Measurements from ENCODE around the gene VASH2. TPM values are rescaled to one million over a fixed set of nuclear protein-coding genes. Genes with fewer than 3 reads are reported as not detected.

VASH2 gene
- total RNA-seq, 2 experiments from 2014 or later = 0.57 to 0.63 TPM

- Mint-ChIP-seq H3K27ac (no peak overlapping the region), H3K4me1 (ENCODE audit: low read depth) (no peaks in the 10 kb centered on the region), H3K9me3 (peaks cover 3% of the 10 kb centered on the region), H3K27me3 (peaks cover 5% of the 10 kb centered on the region), H3K36me3 (no peaks in the 10 kb centered on the region), H3K4me3 (no peak overlapping the region)
- intact Hi-C loops (cut with micrococcal nuclease) = no loop called here
- CTCF ChIA-PET = no interaction called here
- DNase-seq = no peak
- POLR2A ChIA-PET = no interaction called here
Observed at GRCh38 chr1:212937034-212937433, 13.3 kb upstream of the VASH2 start.

- CTCF ChIA-PET = interaction anchor here (1.4 kb wide), 1 partner anchor 11 kb away, joined by 3 read pairs; no protein-coding TSS in a partner anchor
- H3K27ac Mint-ChIP-seq = no peak overlapping the region
- no peaks in the 10 kb centered on the region for H3K36me3 Mint-ChIP-seq
Observed at GRCh38 chr1:212938846-212939245, 11.5 kb upstream of the VASH2 start.

GRCh38 chr1:212941452-212941851, 8.9 kb upstream of the VASH2 start:
- POLR2A ChIA-PET = no interaction called here
- Mint-ChIP-seq H3K36me3 (no peaks in the 10 kb centered on the region), H3K4me3 (no peak overlapping the region), H3K9me3 (peaks cover 3% of the 10 kb centered on the region), H3K4me1 (ENCODE audit: low read depth) (no peaks in the 10 kb centered on the region), H3K27ac (no peak overlapping the region), H3K27me3 (peaks cover 1% of the 10 kb centered on the region)
- intact Hi-C loops (cut with micrococcal nuclease) = no loop called here
- CTCF ChIA-PET = interaction anchor here (0.7 kb wide), 1 partner anchor 148 kb away, joined by 3 read pairs; no protein-coding TSS in a partner anchor
- no peak for DNase-seq

More at GRCh38 chr1:212938846-212939245, 11.5 kb upstream of the VASH2 start:
- POLR2A ChIA-PET = no interaction called here
- intact Hi-C loops (cut with micrococcal nuclease) = no loop called here
- no peaks in the 10 kb centered on the region for H3K4me1 Mint-ChIP-seq (ENCODE audit: low read depth)
- DNase-seq = no peak
- peaks cover 1% of the 10 kb centered on the region for H3K27me3 Mint-ChIP-seq
- peaks cover 3% of the 10 kb centered on the region for H3K9me3 Mint-ChIP-seq
- H3K4me3 Mint-ChIP-seq = no peak overlapping the region

- CTCF ChIA-PET = interaction anchor here (0.6 kb wide), 1 partner anchor 275 kb away, joined by 3 read pairs; no protein-coding TSS in a partner anchor
Observed at GRCh38 chr1:212942679-212943392, 7.5 kb upstream of the VASH2 start.

GRCh38 chr1:212943393-212943710, 7.0 kb upstream of the VASH2 start:
- no peak for DNase-seq
- no peak overlapping the region for H3K4me3 Mint-ChIP-seq
- no peaks in the 10 kb centered on the region for H3K4me1 Mint-ChIP-seq (ENCODE audit: low read depth)
- H3K27ac Mint-ChIP-seq = no peak overlapping the region
- peaks cover 6% of the 10 kb centered on the region for H3K9me3 Mint-ChIP-seq
- CTCF ChIA-PET = interaction anchor here (1.2 kb wide), 1 partner anchor 51 kb away, joined by 3 read pairs; no protein-coding TSS in a partner anchor
- peaks cover 1% of the 10 kb centered on the region for H3K27me3 Mint-ChIP-seq
- POLR2A ChIA-PET = no interaction called here
- H3K36me3 Mint-ChIP-seq = no peaks in the 10 kb centered on the region
- intact Hi-C loops (cut with micrococcal nuclease) = no loop called here

More at GRCh38 chr1:212942679-212943392, 7.5 kb upstream of the VASH2 start:
- intact Hi-C loops (cut with micrococcal nuclease) = no loop called here
- Mint-ChIP-seq H3K27me3 (peaks cover 1% of the 10 kb centered on the region), H3K27ac (no peak overlapping the region), H3K9me3 (peaks cover 3% of the 10 kb centered on the region), H3K4me3 (no peak overlapping the region), H3K36me3 (no peaks in the 10 kb centered on the region), H3K4me1 (ENCODE audit: low read depth) (no peaks in the 10 kb centered on the region)
- no peak for DNase-seq
- POLR2A ChIA-PET = no interaction called here

- Mint-ChIP-seq H3K4me1 (ENCODE audit: low read depth) (no peaks in the 10 kb centered on the region), H3K4me3 (no peak overlapping the region), H3K27me3 (peaks cover 4% of the 10 kb centered on the region), H3K9me3 (peaks cover 7% of the 10 kb centered on the region), H3K36me3 (no peaks in the 10 kb centered on the region), H3K27ac (no peak overlapping the region)
- POLR2A ChIA-PET = no interaction called here
- no peak for DNase-seq
- intact Hi-C loops (cut with micrococcal nuclease) = no loop called here
- CTCF ChIA-PET = interaction anchor here (1.2 kb wide), 1 partner anchor 50 kb away, joined by 3 read pairs; no protein-coding TSS in a partner anchor
Observed at GRCh38 chr1:212944229-212944901, 6.0 kb upstream of the VASH2 start.

- DNase-seq = no peak
- no peaks in the 10 kb centered on the region for H3K36me3 Mint-ChIP-seq
- H3K27ac Mint-ChIP-seq = no peak overlapping the region
- ChIA-PET POLR2A (no interaction called here), CTCF (interaction anchor here (0.7 kb wide), 1 partner anchor 545 kb away, joined by 3 read pairs; no protein-coding TSS in a partner anchor)
- H3K27me3 Mint-ChIP-seq = peaks cover 11% of the 10 kb centered on the region
- intact Hi-C loops (cut with micrococcal nuclease) = no loop called here
- H3K4me1 Mint-ChIP-seq (ENCODE audit: low read depth) = peaks cover under 1% of the 10 kb centered on the region
- peaks cover 7% of the 10 kb centered on the region for H3K9me3 Mint-ChIP-seq
- H3K4me3 Mint-ChIP-seq = no peak overlapping the region
Observed at GRCh38 chr1:212945056-212945455, 5.3 kb upstream of the VASH2 start.

- Mint-ChIP-seq H3K27me3 (peaks cover 16% of the 10 kb centered on the region), H3K27ac (no peak overlapping the region), H3K9me3 (peaks cover 3% of the 10 kb centered on the region), H3K36me3 (no peaks in the 10 kb centered on the region), H3K4me1 (ENCODE audit: low read depth) (peaks cover 3% of the 10 kb centered on the region), H3K4me3 (no peak overlapping the region)
- intact Hi-C loops (cut with micrococcal nuclease) = no loop called here
- ChIA-PET POLR2A (no interaction called here), CTCF (interaction anchor here (0.7 kb wide), 1 partner anchor 546 kb away, joined by 3 read pairs; no protein-coding TSS in a partner anchor)
- DNase-seq = no peak
Observed at GRCh38 chr1:212945463-212946160, 4.7 kb upstream of the VASH2 start.

GRCh38 chr1:212946872-212947271, 3.5 kb upstream of the VASH2 start:
- POLR2A ChIA-PET = no interaction called here
- H3K9me3 Mint-ChIP-seq = peaks cover 3% of the 10 kb centered on the region
- H3K4me3 Mint-ChIP-seq = no peak overlapping the region
- intact Hi-C loops (cut with micrococcal nuclease) = no loop called here
- peaks cover 22% of the 10 kb centered on the region for H3K27me3 Mint-ChIP-seq
- H3K27ac Mint-ChIP-seq = no peak overlapping the region
- H3K4me1 Mint-ChIP-seq (ENCODE audit: low read depth) = peaks cover 7% of the 10 kb centered on the region
- H3K36me3 Mint-ChIP-seq = no peaks in the 10 kb centered on the region
- no peak for DNase-seq
- CTCF ChIA-PET = no interaction called here

GRCh38 chr1:212949771-212950170, 570 bp upstream of the VASH2 start:
- intact Hi-C loops (cut with micrococcal nuclease) = loop anchor here (2.0 to 5.0 kb wide), 2 partner anchors 29 to 92 kb away; partner anchors contain the start of gene FLVCR1
- Mint-ChIP-seq H3K27me3 (peaks cover 39% of the 10 kb centered on the region), H3K4me1 (ENCODE audit: low read depth) (peaks cover 7% of the 10 kb centered on the region), H3K36me3 (no peaks in the 10 kb centered on the region), H3K4me3 (peak overlapping the region; percentile 72), H3K27ac (no peak overlapping the region), H3K9me3 (peaks cover 3% of the 10 kb centered on the region)
- DNase-seq = no peak
- CTCF ChIA-PET = interaction anchor here (0.6 kb wide), 1 partner anchor 23 kb away, joined by 3 read pairs; no protein-coding TSS in a partner anchor
- POLR2A ChIA-PET = no interaction called here

GRCh38 chr1:212951126-212951946, 995 bp downstream of the VASH2 start:
- ChIA-PET CTCF (interaction anchor here (2.3 kb wide), 1 partner anchor 43 kb away, joined by 5 read pairs; no protein-coding TSS in a partner anchor), POLR2A (no interaction called here)
- intact Hi-C loops (cut with micrococcal nuclease) = loop anchor here (2.0 to 5.0 kb wide), 2 partner anchors 27 to 94 kb away; partner anchors contain the start of gene FLVCR1
- Mint-ChIP-seq H3K27ac (no peak overlapping the region), H3K36me3 (no peaks in the 10 kb centered on the region), H3K27me3 (peaks cover 43% of the 10 kb centered on the region), H3K9me3 (peaks cover 3% of the 10 kb centered on the region), H3K4me1 (ENCODE audit: low read depth) (peaks cover 7% of the 10 kb centered on the region), H3K4me3 (peak overlapping the region; percentile 72)
- DNase-seq = peak; percentile 16

Data from activated CD4-positive, alpha-beta memory T cell treated with anti-CD3 and anti-CD28 coated beads for 36 hours (primary cell).